Neural cell (in vitro differentiated cells): ENCODE measurements around the gene VAPA. TPM values are rescaled to one million over a fixed set of nuclear protein-coding genes. Genes with fewer than 3 reads are reported as not detected.
A peak's percentile ranks its signal among the peaks of the same experiment; 100 is the strongest.

Experiments used
- H2AFZ ChIP-seq: fragments of 200-600, 300-800 bp; sonication (generic), shearing (Covaris generic); 2 replicates; pipeline ENCODE4 v1.6.0; 2014; ENCODE audit warnings: low read depth, mild to moderate bottlenecking, antibody characterized with exemption, low read length, moderate library complexity
- H3F3A ChIP-seq: fragments of 200-600 bp; shearing (Covaris generic); 2 replicates; pipeline ENCODE4 v1.6.1; 2016; ENCODE audit warnings: mild to moderate bottlenecking, moderate library complexity, mixed read lengths, antibody characterized with exemption, low read length; ENCODE audit not compliant: insufficient read depth, poor library complexity, severe bottlenecking
- H3K27ac ChIP-seq: fragments of 200-600, 300-800 bp; sonication (generic), shearing (Covaris generic); 2 replicates; pipeline ENCODE4 v1.5.1; 2014; ENCODE audit warnings: mild to moderate bottlenecking, low read length, moderate library complexity
- H3K27me3 ChIP-seq: fragments of 300-800, 200-600 bp; sonication (generic), shearing (Covaris generic); 2 replicates; pipeline ENCODE4 v1.6.0; 2014; ENCODE audit warnings: mild to moderate bottlenecking, low read depth, low read length, moderate library complexity; ENCODE audit not compliant: insufficient read depth
- H3K36me3 ChIP-seq: fragments of 300-800, 200-600 bp; sonication (generic), shearing (Covaris generic); 2 replicates; pipeline ENCODE4 v1.5.1; 2014; ENCODE audit warnings: mild to moderate bottlenecking, antibody characterized with exemption, low read length, moderate library complexity; ENCODE audit not compliant: insufficient read depth
- H3K4me2 ChIP-seq: fragments of 300-800, 200-600 bp; sonication (generic), shearing (Covaris generic); 2 replicates; pipeline ENCODE4 v1.6.0; 2014; ENCODE audit warnings: mild to moderate bottlenecking, low read length
- H3K4me3 ChIP-seq: fragments of 300-800, 200-600 bp; sonication (generic), shearing (Covaris generic); 2 replicates; pipeline ENCODE4 v1.5.1; 2014; ENCODE audit warnings: mild to moderate bottlenecking, low read length, moderate library complexity
- H3K79me2 ChIP-seq: fragments of 200-600 bp; shearing (Covaris generic); replicated peaks from 2 replicates; pipeline ENCODE4 v1.6.0; 2014; ENCODE audit warnings: mild to moderate bottlenecking, low read length, moderate library complexity; ENCODE audit not compliant: insufficient read depth
- H3K9ac ChIP-seq: fragments of 300-800, 200-600 bp; sonication (generic), shearing (Covaris generic); 2 replicates; pipeline ENCODE4 v1.6.1; 2016; ENCODE audit warnings: mild to moderate bottlenecking, low read length, mixed read lengths
- H3K9me2 ChIP-seq: fragments of 200-600 bp; shearing (Covaris generic); 2 replicates; pipeline ENCODE4 v1.6.1; 2016; ENCODE audit warnings: mild to moderate bottlenecking, low read length, mixed read lengths; ENCODE audit not compliant: insufficient read depth
- H3K9me3 ChIP-seq: fragments of 200-600, 300-800 bp; sonication (generic), shearing (Covaris generic); 2 replicates; pipeline ENCODE4 v1.6.1; 2016; ENCODE audit warnings: mild to moderate bottlenecking, mixed run types, low read length, moderate library complexity, mixed read lengths
- H4K20me1 ChIP-seq: fragments of 200-600 bp; shearing (Covaris generic); 2 replicates; pipeline ENCODE4 v1.6.1; 2016; ENCODE audit warnings: mild to moderate bottlenecking, mixed run types; ENCODE audit not compliant: insufficient read depth
- EP300 ChIP-seq: fragments of 450-650 bp; conservative IDR thresholded peaks from 2 replicates; pipeline ENCODE4 v1.6.1; 2014; ENCODE audit warnings: antibody characterized with exemption, mild to moderate bottlenecking, moderate library complexity; ENCODE audit not compliant: poor library complexity, severe bottlenecking
- EZH2 ChIP-seq: fragments of 200-600, 300-800 bp; shearing (Covaris generic), sonication (generic); IDR thresholded peaks from 2 replicates; pipeline ENCODE4 v1.6.1; 2014; ENCODE audit warnings: antibody characterized with exemption, low read length, borderline replicate concordance, mild to moderate bottlenecking; ENCODE audit not compliant: insufficient read depth, poor library complexity, severe bottlenecking
- MXI1 ChIP-seq: fragments of 450-650 bp; conservative IDR thresholded peaks from 2 replicates; pipeline ENCODE4 v1.6.1; 2014; ENCODE audit warnings: antibody characterized with exemption, mild to moderate bottlenecking; ENCODE audit not compliant: poor library complexity, severe bottlenecking
- POLR2AphosphoS5 ChIP-seq: IDR thresholded peaks from 2 replicates; pipeline ENCODE4 v1.6.1; 2012
- RAD21 ChIP-seq: fragments of 450-650 bp; conservative IDR thresholded peaks from 2 replicates; pipeline ENCODE4 v1.6.1; 2014; ENCODE audit warnings: antibody characterized with exemption, mild to moderate bottlenecking, moderate library complexity
- SMC3 ChIP-seq: fragments of 450-650 bp; conservative IDR thresholded peaks from 2 replicates; pipeline ENCODE4 v1.6.1; 2014; ENCODE audit warnings: antibody characterized with exemption, mild to moderate bottlenecking, moderate library complexity; ENCODE audit not compliant: poor library complexity
- TAF1 ChIP-seq: IDR thresholded peaks from 2 replicates; pipeline ENCODE4 v1.6.1; 2012; ENCODE audit warnings: low read depth
- polyA plus RNA-seq: library from polyadenylated mRNA; depleted of rRNA; stranded (reverse); fragments of >200 nt; gene quantifications from 2 replicates; pipeline ENCODE4 v1.2.3, GENCODE V29; 2014
- TF ChIP-seq, protein P1 (sequence below): IDR thresholded peaks from 2 replicates; pipeline ENCODE4 v1.6.1; 2012; ENCODE audit warnings: borderline replicate concordance
- TF ChIP-seq, protein P2 (sequence below): fragments of 450-650 bp; IDR thresholded peaks from 2 replicates; pipeline ENCODE4 v1.5.1; 2014; ENCODE audit warnings: antibody characterized with exemption, mild to moderate bottlenecking, moderate library complexity; ENCODE audit not compliant: poor library complexity, severe bottlenecking

Gene VAPA
- polyA plus RNA-seq, 1 donor from 2014 or later: 317 TPM

DNA sequence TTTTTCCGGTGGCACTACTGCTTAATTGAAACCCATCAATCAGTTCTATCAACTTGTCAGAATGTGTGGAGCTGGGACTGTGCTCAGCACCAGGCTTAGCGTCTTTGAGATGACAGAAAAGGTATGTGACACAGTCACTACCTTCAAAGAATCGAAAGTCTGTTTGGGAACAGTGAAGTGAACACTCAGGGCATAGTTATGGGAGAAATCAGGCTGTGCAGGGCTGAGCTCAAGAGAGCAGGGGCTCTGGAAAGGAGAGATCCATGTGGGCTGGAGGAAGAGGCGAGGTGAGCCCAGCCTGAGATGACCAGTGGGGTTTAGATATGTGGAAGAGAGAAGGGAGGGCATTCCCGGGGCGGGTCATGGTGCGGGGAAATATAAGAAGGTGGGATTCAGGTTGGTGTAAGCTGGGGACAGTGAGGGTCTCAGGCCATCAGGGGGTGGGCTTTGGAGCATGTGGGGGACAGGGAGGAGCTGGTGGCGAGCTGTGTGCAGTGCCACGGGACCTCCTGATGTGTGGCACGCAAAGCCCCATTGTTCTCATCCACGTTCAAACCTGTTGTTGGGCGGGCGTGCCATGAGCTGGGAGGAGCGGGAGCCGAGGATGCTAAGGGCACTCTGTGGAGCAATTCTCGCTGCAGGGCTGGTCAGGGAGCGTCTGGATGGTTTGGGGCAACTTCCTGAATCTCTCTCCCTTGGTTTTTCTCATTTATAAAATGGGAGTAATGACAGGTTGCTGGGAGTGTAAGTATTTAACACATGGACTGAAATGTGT is 72.5 kb downstream of the VAPA start:
- no peaks in the 10 kb centered on the region for H3K36me3 ChIP-seq
- no peaks in the 10 kb centered on the region for H3F3A ChIP-seq
- H3K27ac ChIP-seq: no peak overlapping the region
- H3K4me2 ChIP-seq: no peak overlapping the region
- H3K27me3 ChIP-seq: no peaks in the 10 kb centered on the region
- TF ChIP-seq EP300 (peak; percentile 61), MXI1 (no peak), POLR2AphosphoS5 (peak; percentile 21)
- no peaks in the 10 kb centered on the region for H3K9me2 ChIP-seq
- H3K9me3 ChIP-seq: no peaks in the 10 kb centered on the region
- H2AFZ ChIP-seq: no peak overlapping the region
- no peak overlapping the region for H3K4me3 ChIP-seq
- H3K79me2 ChIP-seq: no peaks in the 10 kb centered on the region
- no peaks in the 10 kb centered on the region for H4K20me1 ChIP-seq
- H3K9ac ChIP-seq: no peak overlapping the region

DNA sequence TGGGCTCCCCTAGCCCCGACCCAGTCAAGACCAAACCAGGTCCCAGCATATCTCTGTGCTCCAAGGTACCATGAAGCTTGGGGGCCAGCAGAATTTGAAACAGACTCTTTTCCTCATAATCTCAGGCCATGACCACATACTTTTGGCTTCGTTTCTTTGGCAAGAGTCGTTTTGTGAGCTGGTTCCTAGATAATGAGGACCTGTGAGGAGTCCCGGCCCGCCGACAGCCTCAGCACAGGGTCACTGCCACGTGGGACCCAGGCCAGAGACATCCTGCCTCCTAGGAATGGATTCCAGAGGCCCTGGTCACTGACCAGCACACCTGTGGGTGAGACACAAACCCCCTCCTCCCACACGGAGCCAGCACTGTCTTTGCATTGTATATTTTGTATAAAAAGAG is 73.5 kb downstream of the VAPA start:
- Histone ChIP-seq H3K9me2 (no peaks in the 10 kb centered on the region), H3K9ac (no peak overlapping the region), H3K79me2 (no peaks in the 10 kb centered on the region), H3K4me3 (no peak overlapping the region), H3K27me3 (no peaks in the 10 kb centered on the region), H3K36me3 (no peaks in the 10 kb centered on the region), H3K9me3 (no peaks in the 10 kb centered on the region), H4K20me1 (no peaks in the 10 kb centered on the region), H3K27ac (no peak overlapping the region), H2AFZ (no peak overlapping the region), H3F3A (no peaks in the 10 kb centered on the region), H3K4me2 (no peak overlapping the region)
- TF ChIP-seq SMC3 (no peak), EP300 (no peak), TAF1 (no peak), POLR2AphosphoS5 (no peak), RAD21 (no peak), EZH2 (no peak), MXI1 (no peak)
- TF ChIP-seq, protein P1, sequence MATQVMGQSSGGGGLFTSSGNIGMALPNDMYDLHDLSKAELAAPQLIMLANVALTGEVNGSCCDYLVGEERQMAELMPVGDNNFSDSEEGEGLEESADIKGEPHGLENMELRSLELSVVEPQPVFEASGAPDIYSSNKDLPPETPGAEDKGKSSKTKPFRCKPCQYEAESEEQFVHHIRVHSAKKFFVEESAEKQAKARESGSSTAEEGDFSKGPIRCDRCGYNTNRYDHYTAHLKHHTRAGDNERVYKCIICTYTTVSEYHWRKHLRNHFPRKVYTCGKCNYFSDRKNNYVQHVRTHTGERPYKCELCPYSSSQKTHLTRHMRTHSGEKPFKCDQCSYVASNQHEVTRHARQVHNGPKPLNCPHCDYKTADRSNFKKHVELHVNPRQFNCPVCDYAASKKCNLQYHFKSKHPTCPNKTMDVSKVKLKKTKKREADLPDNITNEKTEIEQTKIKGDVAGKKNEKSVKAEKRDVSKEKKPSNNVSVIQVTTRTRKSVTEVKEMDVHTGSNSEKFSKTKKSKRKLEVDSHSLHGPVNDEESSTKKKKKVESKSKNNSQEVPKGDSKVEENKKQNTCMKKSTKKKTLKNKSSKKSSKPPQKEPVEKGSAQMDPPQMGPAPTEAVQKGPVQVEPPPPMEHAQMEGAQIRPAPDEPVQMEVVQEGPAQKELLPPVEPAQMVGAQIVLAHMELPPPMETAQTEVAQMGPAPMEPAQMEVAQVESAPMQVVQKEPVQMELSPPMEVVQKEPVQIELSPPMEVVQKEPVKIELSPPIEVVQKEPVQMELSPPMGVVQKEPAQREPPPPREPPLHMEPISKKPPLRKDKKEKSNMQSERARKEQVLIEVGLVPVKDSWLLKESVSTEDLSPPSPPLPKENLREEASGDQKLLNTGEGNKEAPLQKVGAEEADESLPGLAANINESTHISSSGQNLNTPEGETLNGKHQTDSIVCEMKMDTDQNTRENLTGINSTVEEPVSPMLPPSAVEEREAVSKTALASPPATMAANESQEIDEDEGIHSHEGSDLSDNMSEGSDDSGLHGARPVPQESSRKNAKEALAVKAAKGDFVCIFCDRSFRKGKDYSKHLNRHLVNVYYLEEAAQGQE: no peak
- TF ChIP-seq, protein P2, sequence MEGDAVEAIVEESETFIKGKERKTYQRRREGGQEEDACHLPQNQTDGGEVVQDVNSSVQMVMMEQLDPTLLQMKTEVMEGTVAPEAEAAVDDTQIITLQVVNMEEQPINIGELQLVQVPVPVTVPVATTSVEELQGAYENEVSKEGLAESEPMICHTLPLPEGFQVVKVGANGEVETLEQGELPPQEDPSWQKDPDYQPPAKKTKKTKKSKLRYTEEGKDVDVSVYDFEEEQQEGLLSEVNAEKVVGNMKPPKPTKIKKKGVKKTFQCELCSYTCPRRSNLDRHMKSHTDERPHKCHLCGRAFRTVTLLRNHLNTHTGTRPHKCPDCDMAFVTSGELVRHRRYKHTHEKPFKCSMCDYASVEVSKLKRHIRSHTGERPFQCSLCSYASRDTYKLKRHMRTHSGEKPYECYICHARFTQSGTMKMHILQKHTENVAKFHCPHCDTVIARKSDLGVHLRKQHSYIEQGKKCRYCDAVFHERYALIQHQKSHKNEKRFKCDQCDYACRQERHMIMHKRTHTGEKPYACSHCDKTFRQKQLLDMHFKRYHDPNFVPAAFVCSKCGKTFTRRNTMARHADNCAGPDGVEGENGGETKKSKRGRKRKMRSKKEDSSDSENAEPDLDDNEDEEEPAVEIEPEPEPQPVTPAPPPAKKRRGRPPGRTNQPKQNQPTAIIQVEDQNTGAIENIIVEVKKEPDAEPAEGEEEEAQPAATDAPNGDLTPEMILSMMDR: no peak
